ENCODE data around the gene LTBP1. TPM values are rescaled to one million over a fixed set of nuclear protein-coding genes. Genes with fewer than 3 reads are reported as not detected.
"Not testable (repeated sequence)": the region's sequence is repeated elsewhere in the genome, so short reads cannot be mapped to it uniquely, and the experiment has no call there.

LTBP1 gene
- total RNA-seq, 1 donor from 2014 or later = 327 TPM

DNA sequence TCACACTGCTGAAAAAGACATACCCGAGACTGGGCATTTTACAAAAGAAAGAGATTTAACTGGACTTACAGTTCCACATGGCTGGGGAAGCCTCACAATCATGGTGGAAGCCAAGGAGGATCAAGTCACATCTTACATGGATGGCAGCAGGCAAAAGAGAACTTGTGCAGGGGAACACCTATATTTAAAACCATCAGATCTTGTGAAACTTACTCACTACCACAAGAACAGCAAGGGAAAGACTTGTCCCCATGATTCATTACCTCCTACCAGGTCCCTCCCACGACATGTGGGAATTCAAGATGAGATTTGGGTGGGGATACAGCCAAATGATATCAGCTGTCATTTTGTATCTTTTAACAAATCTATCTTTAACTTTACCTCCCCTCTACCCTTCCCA is 278.6 kb downstream of the LTBP1 start:
- H3K4me1 Mint-ChIP-seq (ENCODE audit: unreplicated experiment) = peaks cover 14% of the 10 kb centered on the region
- H3K27me3 Mint-ChIP-seq (ENCODE audit: unreplicated experiment) = peaks cover 2% of the 10 kb centered on the region
- TF ChIP-seq, protein P1, sequence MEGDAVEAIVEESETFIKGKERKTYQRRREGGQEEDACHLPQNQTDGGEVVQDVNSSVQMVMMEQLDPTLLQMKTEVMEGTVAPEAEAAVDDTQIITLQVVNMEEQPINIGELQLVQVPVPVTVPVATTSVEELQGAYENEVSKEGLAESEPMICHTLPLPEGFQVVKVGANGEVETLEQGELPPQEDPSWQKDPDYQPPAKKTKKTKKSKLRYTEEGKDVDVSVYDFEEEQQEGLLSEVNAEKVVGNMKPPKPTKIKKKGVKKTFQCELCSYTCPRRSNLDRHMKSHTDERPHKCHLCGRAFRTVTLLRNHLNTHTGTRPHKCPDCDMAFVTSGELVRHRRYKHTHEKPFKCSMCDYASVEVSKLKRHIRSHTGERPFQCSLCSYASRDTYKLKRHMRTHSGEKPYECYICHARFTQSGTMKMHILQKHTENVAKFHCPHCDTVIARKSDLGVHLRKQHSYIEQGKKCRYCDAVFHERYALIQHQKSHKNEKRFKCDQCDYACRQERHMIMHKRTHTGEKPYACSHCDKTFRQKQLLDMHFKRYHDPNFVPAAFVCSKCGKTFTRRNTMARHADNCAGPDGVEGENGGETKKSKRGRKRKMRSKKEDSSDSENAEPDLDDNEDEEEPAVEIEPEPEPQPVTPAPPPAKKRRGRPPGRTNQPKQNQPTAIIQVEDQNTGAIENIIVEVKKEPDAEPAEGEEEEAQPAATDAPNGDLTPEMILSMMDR (IDR thresholded peaks at IDR 0.05; ENCODE audit: unreplicated experiment) = no peak
- H3K36me3 Mint-ChIP-seq (ENCODE audit: low read depth, unreplicated experiment) = peaks cover 38% of the 10 kb centered on the region
- no peaks in the 10 kb centered on the region for H3K9me3 Mint-ChIP-seq (ENCODE audit: unreplicated experiment)
- no peak for DNase-seq (ENCODE audit: low spot score)
- H3K4me3 Mint-ChIP-seq (ENCODE audit: unreplicated experiment) = peak overlapping the region; percentile 39
- H3K27ac Mint-ChIP-seq (ENCODE audit: unreplicated experiment) = no peak overlapping the region

- peak overlapping the region; percentile 13 for H3K27ac Mint-ChIP-seq (ENCODE audit: unreplicated experiment)
- no peak overlapping the region for H3K4me3 Mint-ChIP-seq (ENCODE audit: unreplicated experiment)
- peaks cover 2% of the 10 kb centered on the region for H3K27me3 Mint-ChIP-seq (ENCODE audit: unreplicated experiment)
- peaks cover 38% of the 10 kb centered on the region for H3K36me3 Mint-ChIP-seq (ENCODE audit: low read depth, unreplicated experiment)
- DNase-seq (ENCODE audit: low spot score) = no peak
- no peaks in the 10 kb centered on the region for H3K9me3 Mint-ChIP-seq (ENCODE audit: unreplicated experiment)
- TF ChIP-seq, protein P1 (IDR thresholded peaks at IDR 0.05; ENCODE audit: unreplicated experiment) = no peak
- H3K4me1 Mint-ChIP-seq (ENCODE audit: unreplicated experiment) = peaks cover 5% of the 10 kb centered on the region
These were observed 279.8 kb downstream of the LTBP1 start for GRCh38 chr2:33226546-33226945.

DNA sequence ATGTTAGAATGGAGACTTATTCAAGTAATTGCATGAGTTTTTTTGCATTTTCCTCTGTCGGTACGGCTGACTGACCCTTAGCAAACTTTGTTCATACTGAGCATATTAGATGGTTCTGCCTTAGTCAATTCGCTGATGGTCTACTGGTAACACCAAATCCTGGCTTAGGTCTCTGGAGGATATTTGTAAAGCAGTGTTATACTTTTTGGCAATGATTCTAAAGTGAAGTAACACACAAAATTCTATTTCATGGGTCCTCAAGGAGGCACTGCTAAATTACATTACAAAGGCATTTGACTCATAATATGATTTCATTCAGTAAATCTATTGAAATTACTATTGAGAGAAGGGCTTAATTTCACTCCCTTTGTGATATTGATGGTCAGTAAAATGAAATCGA is 282.9 kb downstream of the LTBP1 start:
- Mint-ChIP-seq H3K36me3 (ENCODE audit: low read depth, unreplicated experiment) (peaks cover 30% of the 10 kb centered on the region), H3K27me3 (ENCODE audit: unreplicated experiment) (peaks cover 5% of the 10 kb centered on the region), H3K4me3 (ENCODE audit: unreplicated experiment) (no peak overlapping the region), H3K4me1 (ENCODE audit: unreplicated experiment) (peaks cover 10% of the 10 kb centered on the region), H3K9me3 (ENCODE audit: unreplicated experiment) (no peaks in the 10 kb centered on the region), H3K27ac (ENCODE audit: unreplicated experiment) (no peak overlapping the region)
- TF ChIP-seq, protein P1 (IDR thresholded peaks at IDR 0.05; ENCODE audit: unreplicated experiment) = no peak
- DNase-seq (ENCODE audit: low spot score) = no peak

- Mint-ChIP-seq H3K27me3 (ENCODE audit: unreplicated experiment) (peaks cover 5% of the 10 kb centered on the region), H3K4me1 (ENCODE audit: unreplicated experiment) (peaks cover 10% of the 10 kb centered on the region), H3K36me3 (ENCODE audit: low read depth, unreplicated experiment) (peaks cover 31% of the 10 kb centered on the region), H3K4me3 (ENCODE audit: unreplicated experiment) (no peak overlapping the region), H3K9me3 (ENCODE audit: unreplicated experiment) (no peaks in the 10 kb centered on the region), H3K27ac (ENCODE audit: unreplicated experiment) (no peak overlapping the region)
- DNase-seq (ENCODE audit: low spot score) = no peak
- TF ChIP-seq, protein P1 (IDR thresholded peaks at IDR 0.05; ENCODE audit: unreplicated experiment) = no peak
These were observed 283.4 kb downstream of the LTBP1 start for GRCh38 chr2:33230195-33230594.

GRCh38 chr2:33230842-33231241 is 284.1 kb downstream of the LTBP1 start:
- H3K27me3 Mint-ChIP-seq (ENCODE audit: unreplicated experiment) = peaks cover 2% of the 10 kb centered on the region
- TF ChIP-seq, protein P1 (IDR thresholded peaks at IDR 0.05; ENCODE audit: unreplicated experiment) = no peak
- H3K4me1 Mint-ChIP-seq (ENCODE audit: unreplicated experiment) = peaks cover 12% of the 10 kb centered on the region
- no peaks in the 10 kb centered on the region for H3K9me3 Mint-ChIP-seq (ENCODE audit: unreplicated experiment)
- peaks cover 30% of the 10 kb centered on the region for H3K36me3 Mint-ChIP-seq (ENCODE audit: low read depth, unreplicated experiment)
- H3K27ac Mint-ChIP-seq (ENCODE audit: unreplicated experiment) = no peak overlapping the region
- no peak overlapping the region for H3K4me3 Mint-ChIP-seq (ENCODE audit: unreplicated experiment)
- no peak for DNase-seq (ENCODE audit: low spot score)

- not testable (repeated sequence) for H3K27me3 Mint-ChIP-seq (ENCODE audit: unreplicated experiment); H3K27ac Mint-ChIP-seq (ENCODE audit: unreplicated experiment); H3K9me3 Mint-ChIP-seq (ENCODE audit: unreplicated experiment); DNase-seq (ENCODE audit: low spot score)
- Mint-ChIP-seq H3K4me3 (ENCODE audit: unreplicated experiment) (peak overlapping the region; percentile 72), H3K36me3 (ENCODE audit: low read depth, unreplicated experiment) (peaks cover 36% of the 10 kb centered on the region), H3K4me1 (ENCODE audit: unreplicated experiment) (peaks cover 22% of the 10 kb centered on the region)
These were observed 288.8 kb downstream of the LTBP1 start for GRCh38 chr2:33235559-33235958.
